ENCODE measurements around the gene TRPT1. TPM values are rescaled to one million over a fixed set of nuclear protein-coding genes. Genes with fewer than 3 reads are reported as not detected.

Gene TRPT1, protein sequence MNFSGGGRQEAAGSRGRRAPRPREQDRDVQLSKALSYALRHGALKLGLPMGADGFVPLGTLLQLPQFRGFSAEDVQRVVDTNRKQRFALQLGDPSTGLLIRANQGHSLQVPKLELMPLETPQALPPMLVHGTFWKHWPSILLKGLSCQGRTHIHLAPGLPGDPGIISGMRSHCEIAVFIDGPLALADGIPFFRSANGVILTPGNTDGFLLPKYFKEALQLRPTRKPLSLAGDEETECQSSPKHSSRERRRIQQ
- total RNA-seq (12.7 TPM), polyA plus RNA-seq (45.3 TPM)

DNA sequence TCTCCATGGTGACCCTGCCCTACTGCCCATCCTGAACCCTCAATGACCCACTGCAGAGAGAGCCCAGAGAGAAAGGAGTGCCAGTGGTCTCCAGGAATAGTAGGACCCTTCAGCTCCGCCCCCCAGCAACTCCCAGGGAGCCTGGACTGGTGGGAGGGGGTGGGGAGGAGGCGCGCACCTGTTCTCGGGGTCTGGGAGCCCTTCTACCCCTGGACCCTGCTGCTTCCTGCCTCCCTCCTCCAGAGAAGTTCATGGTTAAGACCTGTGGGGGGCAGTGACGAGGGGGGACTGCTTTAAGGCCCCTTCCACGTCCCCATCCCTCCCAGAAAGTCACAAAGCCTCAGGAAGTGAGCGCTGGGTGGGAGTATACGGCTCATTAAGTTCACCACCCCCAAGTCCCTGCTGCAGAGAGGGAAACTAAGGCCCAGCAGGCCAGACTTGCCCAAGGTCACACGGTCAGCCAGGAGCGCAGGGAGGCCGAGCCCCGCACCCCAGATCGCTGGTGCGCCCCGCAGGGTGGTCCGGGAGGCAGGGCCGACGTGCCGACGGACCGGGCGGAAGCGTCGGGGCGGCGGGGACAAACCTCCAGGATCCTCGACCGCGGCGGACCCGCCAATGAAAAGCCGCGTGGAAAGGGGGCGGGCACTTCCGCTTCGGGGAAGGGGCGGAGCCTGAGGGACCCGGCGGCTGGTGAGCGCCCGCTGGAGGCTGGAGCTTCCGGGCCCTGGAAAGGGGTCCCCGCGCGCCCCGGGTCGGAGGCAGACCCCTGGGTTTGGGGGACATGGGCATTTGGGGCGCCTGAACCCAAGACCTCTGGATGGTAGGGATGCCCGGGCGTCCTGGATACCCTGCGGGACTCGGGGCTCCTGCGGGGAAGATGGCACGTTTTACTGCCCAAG, at the start of gene TRPT1, which contains the start of gene NUDT22:
TRPT1 (minus strand) TSS at position 579 of the 899 bp plus-strand sequence; CDS start at position 253, 326 bp downstream.
NUDT22 (plus strand) TSS at position 667 of the 899 bp plus-strand sequence. CDS start 379 bp downstream, outside the sequence.
- Histone ChIP-seq H3K36me3 (ENCODE audit: insufficient read depth) (no peaks in the 10 kb centered on the region), H3K4me3 (ENCODE audit: low read depth, low read length) (peak within 1 kb of the TSS; percentile 62), H3K4me1 (ENCODE audit: insufficient read depth) (no peaks in the 10 kb centered on the region), H3K27ac (ENCODE audit: low read depth) (peak within 1 kb of the TSS; percentile 73)
- WGBS: under 1% methylated on average over 54 of the region's 54 CpGs
- peak; percentile 72 for DNase-seq (ENCODE audit: extremely low spot score)

DNA sequence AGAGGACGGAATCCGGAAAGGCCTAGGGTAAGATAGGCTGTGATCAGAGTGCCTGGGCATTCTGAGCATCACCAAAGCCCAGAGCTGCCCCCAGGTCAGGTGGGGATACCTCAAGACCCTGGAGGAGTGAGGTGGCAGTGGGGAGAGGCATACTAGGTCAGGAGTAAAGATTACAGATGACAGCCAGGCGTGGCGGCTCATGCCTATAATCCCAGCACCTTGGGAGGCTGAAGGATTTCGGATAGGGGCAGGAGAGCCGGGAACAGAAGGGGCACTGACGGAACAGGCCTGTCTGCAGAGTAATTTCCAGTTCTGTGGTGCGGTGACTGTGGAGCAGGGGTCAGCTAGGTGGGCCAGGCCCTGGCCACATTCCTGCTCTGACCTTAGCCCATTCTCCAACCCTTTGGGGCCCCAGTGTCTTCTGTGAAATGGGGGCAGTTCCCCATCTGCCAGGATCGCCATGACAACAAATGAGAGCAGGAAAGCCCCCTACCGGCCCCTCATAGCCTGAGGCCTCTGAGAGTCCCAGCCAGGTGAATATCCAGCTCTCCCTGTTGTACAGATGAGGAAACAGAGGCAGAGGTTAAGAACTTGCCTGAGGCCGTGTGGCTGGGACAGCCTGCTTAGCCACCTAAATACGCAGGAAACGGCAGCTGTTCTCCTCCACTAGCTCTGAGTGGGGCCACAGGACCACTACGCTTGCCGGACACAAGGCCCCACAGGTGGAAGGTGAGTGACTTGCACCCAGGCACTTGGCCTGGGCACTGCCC, 49.2 kb upstream of the TRPT1 start:
- DNase-seq (ENCODE audit: extremely low spot score): no peak
- no peaks in the 10 kb centered on the region for H3K36me3 ChIP-seq (ENCODE audit: insufficient read depth)
- no peaks in the 10 kb centered on the region for H3K4me1 ChIP-seq (ENCODE audit: insufficient read depth)
- H3K4me3 ChIP-seq (ENCODE audit: low read depth, low read length): no peak overlapping the region
- WGBS: 88% methylated on average over 15 of the region's 15 CpGs
- no peak overlapping the region for H3K27ac ChIP-seq (ENCODE audit: low read depth)

GRCh38 chr11:64269540-64270220, 43.7 kb upstream of the TRPT1 start:
- Histone ChIP-seq H3K36me3 (ENCODE audit: insufficient read depth) (no peaks in the 10 kb centered on the region), H3K27ac (ENCODE audit: low read depth) (peak overlapping the region; percentile 92), H3K4me3 (ENCODE audit: low read depth, low read length) (peak overlapping the region; percentile 59), H3K4me1 (ENCODE audit: insufficient read depth) (no peaks in the 10 kb centered on the region)
- DNase-seq (ENCODE audit: extremely low spot score): peak; percentile 99
- WGBS: under 1% methylated on average over 58 of the region's 58 CpGs

DNA sequence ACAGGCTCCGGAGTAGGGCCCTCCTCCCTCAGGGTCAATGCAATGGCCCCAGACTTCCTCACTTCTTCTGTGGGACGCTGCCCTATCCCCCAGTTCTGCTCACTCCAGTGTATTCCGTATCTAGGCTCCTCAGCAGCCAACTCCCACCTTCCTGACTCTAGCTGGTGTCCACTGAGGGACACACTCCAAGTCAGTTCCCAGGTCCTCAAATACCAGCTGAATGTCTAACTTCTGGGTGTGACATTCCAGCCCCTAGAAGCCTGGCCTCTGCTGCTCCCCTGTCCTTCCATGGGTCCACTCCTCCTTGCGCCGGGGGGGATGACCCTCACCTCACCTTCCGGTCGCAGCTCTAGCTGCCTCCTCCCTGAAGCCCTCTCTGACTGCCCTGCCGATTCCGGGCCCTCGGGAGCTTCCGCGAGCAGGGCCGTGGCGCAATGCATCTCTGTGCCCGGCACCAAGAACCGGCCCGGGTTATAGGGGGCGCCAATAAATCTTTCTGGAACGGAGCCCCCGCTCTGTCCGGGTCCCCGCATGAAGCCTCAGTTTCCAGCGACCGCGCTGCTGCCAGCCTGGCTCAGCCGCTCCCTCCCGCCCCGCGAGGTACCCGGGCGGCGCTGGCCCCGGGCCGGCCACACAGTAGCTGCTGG, 43.0 kb upstream of the TRPT1 start:
- no peak for DNase-seq (ENCODE audit: extremely low spot score)

DNA sequence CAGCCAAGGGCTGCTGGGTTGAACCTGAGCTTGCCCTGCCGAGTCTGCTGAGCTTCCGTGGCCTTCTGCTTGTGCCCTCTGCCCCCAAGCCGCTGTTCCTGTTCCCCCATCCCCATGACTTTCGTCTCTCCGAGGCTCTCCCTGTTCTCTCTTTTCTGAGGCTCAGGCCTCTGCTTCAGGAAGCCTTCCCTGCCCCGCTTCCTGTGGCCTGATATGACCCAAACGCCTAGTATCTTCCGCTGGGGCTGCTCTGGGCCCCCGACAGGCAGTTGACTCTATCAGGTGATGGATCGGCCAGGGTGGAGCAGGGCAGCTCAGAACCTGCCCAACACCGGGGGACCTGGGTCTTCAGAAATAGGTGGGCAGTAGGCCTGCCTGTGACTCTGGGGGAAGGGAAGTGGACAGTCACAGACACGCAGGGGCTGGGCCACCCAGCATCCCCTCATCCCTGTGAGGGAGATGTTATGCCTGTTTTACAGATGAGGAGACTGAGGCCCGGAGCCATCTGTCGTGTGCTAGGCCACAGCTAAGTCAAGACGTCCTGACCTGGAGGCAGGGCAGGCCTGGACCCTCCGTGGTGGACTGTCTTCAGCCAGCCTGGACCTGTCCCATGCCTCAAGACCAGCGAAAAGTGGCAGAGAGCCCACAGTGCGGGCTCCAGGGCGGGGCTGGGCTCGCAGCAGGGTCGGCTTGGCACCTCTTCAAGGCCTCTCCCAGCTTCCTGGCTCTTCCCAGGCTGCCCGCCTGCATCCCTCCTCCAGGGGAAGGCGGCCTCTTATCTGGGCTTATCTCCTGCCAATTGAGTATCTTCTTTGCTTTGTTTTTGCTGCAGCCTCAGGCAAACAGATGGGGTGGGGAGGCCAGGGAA, 42.3 kb upstream of the TRPT1 start:
- Histone ChIP-seq H3K36me3 (ENCODE audit: insufficient read depth) (no peaks in the 10 kb centered on the region), H3K4me3 (ENCODE audit: low read depth, low read length) (peak overlapping the region; percentile 59), H3K4me1 (ENCODE audit: insufficient read depth) (no peaks in the 10 kb centered on the region), H3K27ac (ENCODE audit: low read depth) (peak overlapping the region; percentile 92)
- WGBS: 35% methylated on average over 23 of the region's 23 CpGs
- DNase-seq (ENCODE audit: extremely low spot score): no peak

More for the DNA sequence above, 43.0 kb upstream of the TRPT1 start:
- no peaks in the 10 kb centered on the region for H3K4me1 ChIP-seq (ENCODE audit: insufficient read depth)
- peak overlapping the region; percentile 92 for H3K27ac ChIP-seq (ENCODE audit: low read depth)
- H3K4me3 ChIP-seq (ENCODE audit: low read depth, low read length): peak overlapping the region; percentile 59
- no peaks in the 10 kb centered on the region for H3K36me3 ChIP-seq (ENCODE audit: insufficient read depth)
- WGBS: under 1% methylated on average over 34 of the region's 34 CpGs

DNA sequence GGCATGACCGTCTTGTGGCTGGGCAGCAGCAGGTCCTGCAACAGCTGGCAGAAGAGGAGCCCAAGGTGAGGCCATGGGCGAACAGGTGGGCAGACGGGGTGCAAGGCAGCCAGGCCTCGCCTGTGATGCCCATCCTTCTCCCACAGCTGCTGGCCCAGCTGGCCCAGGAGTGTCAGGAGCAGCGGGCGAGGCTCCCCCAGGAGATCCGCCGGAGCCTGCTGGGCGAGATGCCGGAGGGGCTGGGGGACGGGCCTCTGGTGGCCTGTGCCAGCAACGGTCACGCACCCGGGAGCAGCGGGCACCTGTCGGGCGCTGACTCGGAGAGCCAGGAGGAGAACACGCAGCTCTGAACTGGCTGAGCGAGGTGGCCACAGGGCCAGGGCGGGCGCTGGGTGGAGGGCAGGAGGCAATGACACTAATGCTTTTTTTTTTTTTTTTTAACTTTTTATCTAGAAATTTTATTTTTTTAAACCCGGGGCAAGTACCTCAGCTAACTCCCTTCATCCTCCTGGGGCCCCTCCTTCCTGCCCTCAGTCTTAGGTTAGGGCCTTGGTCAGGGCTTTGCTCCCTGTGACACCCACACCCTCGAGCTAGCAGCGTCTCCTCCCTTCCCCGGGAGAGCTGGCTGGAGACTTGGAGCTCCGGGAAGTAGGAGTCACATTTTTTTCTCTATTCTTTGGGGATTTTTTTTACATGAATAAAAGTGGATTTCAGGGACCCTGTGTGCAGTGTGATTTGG, 41.4 kb upstream of the TRPT1 start:
- WGBS: 84% methylated on average over 27 of the region's 27 CpGs
- DNase-seq (ENCODE audit: extremely low spot score): no peak

GRCh38 chr11:64266339-64266738, 40.4 kb upstream of the TRPT1 start:
- H3K4me3 ChIP-seq (ENCODE audit: low read depth, low read length): no peak overlapping the region
- H3K27ac ChIP-seq (ENCODE audit: low read depth): no peak overlapping the region
- H3K4me1 ChIP-seq (ENCODE audit: insufficient read depth): no peaks in the 10 kb centered on the region
- peaks cover 4% of the 10 kb centered on the region for H3K36me3 ChIP-seq (ENCODE audit: insufficient read depth)
- no peak for DNase-seq (ENCODE audit: extremely low spot score)
- WGBS: 87% methylated on average over 15 of the region's 15 CpGs

More for the DNA sequence above, 41.4 kb upstream of the TRPT1 start:
- Histone ChIP-seq H3K4me1 (ENCODE audit: insufficient read depth) (no peaks in the 10 kb centered on the region), H3K4me3 (ENCODE audit: low read depth, low read length) (no peak overlapping the region), H3K27ac (ENCODE audit: low read depth) (peak overlapping the region; percentile 92), H3K36me3 (ENCODE audit: insufficient read depth) (peaks cover 4% of the 10 kb centered on the region)

GRCh38 chr11:64265176-64266160, 39.5 kb upstream of the TRPT1 start:
- WGBS: 92% methylated on average over 35 of the region's 35 CpGs
- H3K27ac ChIP-seq (ENCODE audit: low read depth): no peak overlapping the region
- H3K36me3 ChIP-seq (ENCODE audit: insufficient read depth): peaks cover 4% of the 10 kb centered on the region
- H3K4me1 ChIP-seq (ENCODE audit: insufficient read depth): no peaks in the 10 kb centered on the region
- no peak for DNase-seq (ENCODE audit: extremely low spot score)
- no peak overlapping the region for H3K4me3 ChIP-seq (ENCODE audit: low read depth, low read length)

DNA sequence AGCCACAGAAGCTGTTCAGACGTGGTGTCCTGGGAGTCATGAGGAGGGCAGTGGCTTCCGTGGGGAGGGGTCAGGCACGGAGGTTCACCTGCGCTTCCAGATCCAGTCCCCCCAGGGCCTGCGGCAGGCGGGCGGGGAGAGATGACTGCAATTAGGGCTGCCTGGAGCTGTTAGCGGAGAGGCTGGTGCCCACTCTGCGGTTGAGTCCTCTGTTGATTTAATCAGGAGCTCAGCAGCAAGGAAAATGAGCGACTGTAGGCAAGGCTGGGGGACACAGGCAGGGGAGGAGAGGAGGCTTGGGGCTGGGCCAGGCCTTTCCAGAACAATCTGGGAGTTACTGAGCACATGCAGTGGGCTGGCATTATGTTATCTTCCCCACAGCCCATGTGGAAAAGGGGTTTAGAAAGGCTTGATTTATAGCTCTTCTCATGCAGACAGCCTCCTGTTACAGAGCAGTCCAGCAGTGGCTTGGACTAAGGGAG, 38.4 kb upstream of the TRPT1 start:
- 81% methylated on average over 10 of the region's 10 CpGs for WGBS
- Histone ChIP-seq H3K36me3 (ENCODE audit: insufficient read depth) (peaks cover 5% of the 10 kb centered on the region), H3K27ac (ENCODE audit: low read depth) (no peak overlapping the region), H3K4me1 (ENCODE audit: insufficient read depth) (no peaks in the 10 kb centered on the region), H3K4me3 (ENCODE audit: low read depth, low read length) (no peak overlapping the region)
- DNase-seq (ENCODE audit: extremely low spot score): no peak

DNA sequence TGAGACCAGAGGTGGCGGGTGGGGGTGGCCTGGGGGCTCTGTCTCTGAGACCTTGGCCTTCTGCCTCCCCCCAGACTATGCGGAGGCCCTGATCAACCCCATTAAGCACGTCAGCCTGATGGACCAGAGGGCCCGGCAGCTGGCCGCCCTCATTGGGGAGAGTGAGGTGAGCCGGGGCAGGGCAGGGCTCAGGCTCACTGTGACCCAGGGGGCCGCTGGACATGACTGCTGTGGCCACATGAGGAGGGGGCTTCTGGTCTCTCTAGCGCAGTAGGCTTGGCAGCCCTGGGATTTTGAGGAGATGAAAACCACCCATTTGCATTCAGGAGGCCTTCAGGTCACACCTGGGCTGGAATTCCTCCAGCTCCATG, 37.9 kb upstream of the TRPT1 start:
- Histone ChIP-seq H3K4me3 (ENCODE audit: low read depth, low read length) (no peak overlapping the region), H3K4me1 (ENCODE audit: insufficient read depth) (no peaks in the 10 kb centered on the region), H3K27ac (ENCODE audit: low read depth) (no peak overlapping the region), H3K36me3 (ENCODE audit: insufficient read depth) (peaks cover 6% of the 10 kb centered on the region)
- DNase-seq (ENCODE audit: extremely low spot score): no peak
- 87% methylated on average over 8 of the region's 8 CpGs for WGBS

Measured in urinary bladder (tissue), 4 donors.